Pons (tissue), 1 donor: Measurements from ENCODE around the gene ASB8.
"Not testable (repeated sequence)": the region's sequence is repeated elsewhere in the genome, so short reads cannot be mapped to it uniquely, and the experiment has no call there.

ENCODE experiments used
- DNase-seq: peaks from one replicate; pipeline ENCODE4 v3.0.0-alpha.2; 2016; ENCODE audit warnings: low spot score

ASB8 gene

DNA sequence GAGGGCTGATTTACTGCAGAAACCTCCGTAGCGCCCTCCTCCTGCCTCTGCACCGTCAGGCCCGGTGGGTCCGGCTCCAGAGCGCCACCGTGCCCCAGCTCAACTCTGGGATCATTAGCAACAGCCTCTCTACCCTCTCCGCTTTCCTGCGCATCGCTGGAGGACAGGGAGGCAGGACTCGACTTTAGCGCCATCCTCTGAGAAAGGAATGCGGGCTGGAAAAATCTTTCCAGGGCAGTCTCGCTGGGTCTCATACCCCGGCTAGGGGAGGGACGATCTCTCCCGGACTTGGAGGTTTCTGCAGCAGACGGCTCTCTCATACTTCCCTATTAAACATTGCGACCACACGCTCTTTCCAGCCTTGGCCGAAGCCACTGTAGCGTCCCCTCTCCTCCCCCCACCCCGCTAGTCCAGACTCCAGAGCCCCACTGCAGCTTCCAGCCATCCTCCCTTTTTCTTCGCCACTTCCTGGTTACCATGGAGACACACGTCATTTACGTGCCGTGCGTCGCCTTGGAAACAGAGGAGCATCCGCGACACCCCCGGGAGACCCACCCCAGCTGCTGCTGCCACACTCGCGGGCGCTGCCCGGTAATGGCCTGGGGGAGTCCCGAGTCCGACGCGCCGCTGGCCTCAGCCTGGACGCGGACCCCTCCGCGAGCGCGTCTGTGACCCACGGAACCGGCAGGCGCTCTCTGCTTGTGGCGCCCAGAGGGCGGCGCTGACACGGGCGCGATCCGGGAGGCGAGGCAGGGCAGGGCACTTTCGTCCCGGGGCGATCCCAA lies 26.0 kb upstream of the ASB8 start, which contains the start of gene CCDC184:
Gene CCDC184 (plus strand): TSS at position 554 of the 785 bp plus-strand sequence. CDS start 479 bp downstream, outside the sequence.
- peak; percentile 85 for DNase-seq

DNA sequence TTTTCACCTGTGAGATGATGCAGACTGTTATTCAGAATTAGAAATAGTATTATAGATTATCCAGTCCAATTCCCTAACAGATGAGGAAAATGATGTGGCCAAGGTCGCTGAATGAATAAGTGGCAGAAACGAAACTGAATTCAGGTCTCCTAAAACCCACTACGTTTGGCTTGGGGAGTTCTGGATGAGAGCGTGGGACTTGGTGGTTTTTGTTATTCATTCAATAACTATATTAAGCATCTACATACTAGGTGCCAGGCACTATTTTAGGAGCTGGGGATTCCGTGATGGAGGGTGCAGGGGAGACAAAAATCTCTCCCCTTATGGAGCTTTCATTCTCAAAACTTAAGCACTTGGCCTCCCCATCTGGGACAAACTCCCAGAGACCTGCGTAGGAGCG lies 25.3 kb upstream of the ASB8 start:
- DNase-seq = no peak

DNA sequence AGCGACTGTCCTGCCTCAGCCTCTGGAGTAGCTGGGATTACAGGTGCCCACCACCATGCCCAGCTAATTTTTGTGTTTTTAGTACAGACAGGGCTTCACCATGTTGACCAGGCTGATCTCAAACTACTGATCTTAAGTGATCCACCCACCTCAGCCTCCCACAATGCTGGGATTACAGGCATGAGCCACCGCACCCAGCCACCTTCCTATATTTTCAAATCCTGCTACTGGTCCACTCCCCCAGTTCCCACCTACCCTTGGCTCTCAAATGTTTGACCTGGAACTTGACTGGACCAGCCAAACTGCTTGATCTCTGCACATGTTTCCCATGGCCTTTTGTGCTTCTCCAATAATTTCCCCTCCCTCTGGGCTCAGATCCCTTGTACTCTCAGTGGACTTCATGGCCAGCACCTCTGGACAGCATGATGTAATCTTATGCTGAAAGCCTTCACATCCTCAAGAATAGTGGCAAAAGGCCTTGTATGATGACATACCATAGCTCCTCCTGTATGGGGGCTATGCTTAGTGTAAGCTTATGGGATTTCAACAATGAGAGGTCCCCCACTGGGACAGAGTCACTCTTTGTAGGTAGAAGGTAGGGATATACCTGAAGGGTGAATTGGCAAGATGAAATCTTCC lies 23.7 kb upstream of the ASB8 start:
- DNase-seq = no peak

DNA sequence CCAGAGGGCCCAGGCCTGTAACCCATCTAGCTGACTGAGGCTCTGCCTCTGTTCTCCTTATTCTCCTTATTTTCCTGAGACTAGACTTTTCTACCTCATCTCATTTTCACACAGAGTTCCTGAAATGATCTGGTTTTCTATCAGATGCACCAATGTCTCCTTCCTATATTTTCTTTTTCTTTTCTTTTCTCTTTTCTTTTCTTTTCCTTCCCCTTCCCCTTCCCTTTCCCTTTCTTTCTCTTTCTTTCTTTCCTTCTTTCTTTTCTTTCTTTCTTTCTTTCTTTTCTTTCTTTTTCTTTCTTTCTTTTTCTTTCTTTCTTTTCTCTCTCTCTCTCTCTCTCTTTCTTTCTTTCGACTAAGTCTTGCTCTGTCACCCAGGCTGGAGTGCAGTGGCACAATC lies 23.1 kb upstream of the ASB8 start:
- no peak for DNase-seq

DNA sequence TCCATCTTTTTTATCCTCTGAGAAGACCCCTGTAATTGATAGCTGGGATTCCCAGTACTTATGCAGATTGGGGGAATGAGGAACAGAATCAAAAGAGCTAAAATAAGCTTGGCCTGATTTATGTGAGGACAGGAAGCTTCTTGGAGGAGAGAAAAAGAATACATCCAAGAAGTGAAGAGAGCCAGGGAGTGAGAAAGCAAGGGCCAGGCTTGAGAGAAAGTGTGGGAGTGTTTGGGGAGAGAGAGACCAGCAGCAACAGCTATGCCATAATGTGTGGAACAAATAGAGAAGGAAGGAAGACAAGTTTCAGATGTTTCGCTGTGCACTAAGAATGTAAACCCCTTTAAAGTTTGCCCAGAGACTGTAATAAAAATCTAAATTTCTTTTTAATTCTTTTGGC lies 22.2 kb upstream of the ASB8 start:
- no peak for DNase-seq

DNA sequence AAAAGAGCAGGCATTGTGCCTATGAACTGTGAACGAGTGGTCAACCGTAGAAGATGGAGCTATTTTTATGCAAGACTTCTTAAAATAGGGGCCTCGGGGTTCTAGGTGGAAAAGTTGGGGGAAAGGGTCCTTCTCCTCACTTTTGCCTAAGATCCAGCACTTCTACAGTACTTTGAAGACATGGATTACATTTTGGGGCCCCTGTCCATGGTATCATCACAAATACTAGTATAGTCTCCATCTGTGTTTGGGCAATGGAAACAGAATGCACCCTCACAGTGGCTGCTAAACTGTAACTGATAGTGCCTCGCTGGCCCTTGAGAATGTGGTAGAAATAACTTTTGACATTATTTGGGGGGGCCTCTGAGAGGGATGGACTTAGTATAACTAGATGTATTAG lies 20.7 kb upstream of the ASB8 start:
- no peak for DNase-seq

DNA sequence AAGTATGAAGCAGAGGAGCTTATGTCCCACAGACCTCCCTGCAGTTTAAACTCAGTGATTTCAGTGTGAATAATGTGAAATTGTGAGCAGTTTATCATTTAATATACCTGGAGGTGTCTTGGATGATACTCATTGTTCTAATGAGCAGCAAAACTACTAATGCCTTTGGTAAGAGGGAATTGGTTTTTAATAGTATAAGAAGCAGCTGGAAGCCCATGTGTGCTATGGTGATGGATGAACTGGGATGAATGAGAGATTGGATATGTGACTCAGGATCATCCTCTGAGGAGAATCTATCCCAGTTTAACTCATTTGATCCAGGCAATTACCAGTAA lies 19.1 kb upstream of the ASB8 start:
- no peak for DNase-seq

DNA sequence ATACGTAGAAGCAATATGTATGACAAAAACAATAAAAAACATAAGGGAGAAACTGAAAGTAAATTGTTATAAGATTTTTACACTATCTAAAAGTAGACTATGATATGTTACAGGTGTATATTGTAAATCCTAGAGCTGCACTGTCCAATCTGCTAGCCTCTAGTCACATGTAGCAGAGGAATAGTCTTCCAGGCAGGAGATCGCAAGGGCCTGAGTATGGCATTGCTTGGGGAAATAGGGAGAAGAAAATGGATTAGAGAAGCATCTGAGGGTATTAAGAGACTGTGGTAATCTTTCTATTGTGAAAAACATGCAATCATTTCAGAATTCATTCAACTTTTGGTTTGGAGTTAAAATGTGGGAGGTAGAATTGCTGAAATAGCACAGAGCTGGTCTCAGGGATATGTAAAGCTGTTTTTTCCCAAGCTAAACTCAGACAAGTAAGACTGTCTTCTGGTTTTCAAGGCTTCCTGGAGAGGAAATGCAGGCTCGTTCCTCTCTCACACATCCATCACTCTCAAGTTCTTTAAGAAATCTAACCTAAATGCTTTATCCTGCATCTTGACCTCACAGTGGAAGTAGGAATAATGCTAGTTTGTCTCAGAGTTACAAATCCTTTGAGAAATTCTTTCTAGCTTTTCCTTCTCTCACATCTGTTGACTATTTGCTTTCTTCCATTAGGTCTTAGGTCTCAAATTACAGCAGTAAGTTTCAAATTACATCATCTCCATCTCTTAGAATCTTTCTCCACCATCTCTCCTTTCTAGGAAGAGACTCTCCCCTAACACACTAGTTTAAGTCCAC lies 18.5 kb upstream of the ASB8 start:
- no peak for DNase-seq

DNA sequence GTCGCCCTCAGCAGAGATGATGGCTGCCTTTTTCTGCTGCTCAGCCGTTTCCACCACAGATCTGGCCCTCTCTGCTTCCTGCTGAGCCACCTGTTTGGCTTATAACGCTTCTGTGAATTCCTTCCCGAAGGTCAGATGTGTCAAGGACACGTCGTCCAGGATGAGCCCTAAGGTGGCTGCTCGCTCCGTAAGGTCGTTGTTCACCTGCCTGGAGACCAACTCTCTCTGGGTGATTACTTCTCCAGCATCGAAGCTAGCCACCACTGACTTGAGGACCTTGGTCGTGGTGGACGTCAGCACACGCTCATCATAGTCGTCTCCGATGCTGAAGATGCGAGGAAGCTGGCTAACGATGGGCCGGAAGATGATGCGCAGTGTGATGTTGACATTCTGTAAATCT lies 11.7 kb upstream of the ASB8 start:
- DNase-seq = no peak

DNA sequence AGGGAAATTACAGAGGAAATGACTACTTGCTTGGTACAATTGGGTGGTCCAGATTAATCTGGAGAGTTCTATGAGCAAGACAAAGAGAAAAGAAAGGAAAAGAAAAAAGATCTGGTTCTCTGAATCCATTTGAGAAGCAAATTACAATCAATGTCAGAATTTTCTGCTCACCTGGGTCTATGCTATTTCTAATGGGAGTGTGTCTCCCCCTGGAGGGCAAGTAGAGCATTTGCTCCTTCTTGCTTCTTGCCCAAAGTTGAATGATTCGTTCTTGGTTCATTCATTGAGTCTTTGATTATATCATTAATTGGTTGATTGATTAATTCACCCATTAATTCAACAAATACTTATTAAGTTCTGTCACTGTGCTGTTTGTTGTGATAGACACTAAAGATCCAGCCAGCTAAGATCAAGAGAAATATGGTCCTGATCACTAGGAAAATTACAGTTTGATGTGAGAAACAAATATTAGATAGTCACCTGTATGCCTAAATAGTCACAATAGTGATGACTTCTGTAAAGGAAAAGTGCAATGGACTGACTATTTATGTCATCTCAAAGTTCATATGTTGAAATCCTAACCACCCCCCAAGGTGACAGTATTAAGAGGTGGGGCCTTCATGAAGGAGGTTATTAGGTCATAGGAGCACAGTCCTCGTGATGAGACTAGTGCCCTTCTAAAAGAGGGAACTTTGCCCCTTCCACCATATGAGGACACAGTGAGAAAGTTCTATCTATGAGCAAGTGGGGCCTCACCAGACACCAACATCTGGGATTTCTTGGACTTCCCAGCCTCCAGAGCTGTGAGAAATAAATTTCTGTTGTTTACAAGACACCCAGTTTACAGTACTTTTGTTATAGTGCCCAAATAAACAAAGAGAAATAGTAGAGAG lies 8.0 kb upstream of the ASB8 start:
- DNase-seq = peak; percentile 71

DNA sequence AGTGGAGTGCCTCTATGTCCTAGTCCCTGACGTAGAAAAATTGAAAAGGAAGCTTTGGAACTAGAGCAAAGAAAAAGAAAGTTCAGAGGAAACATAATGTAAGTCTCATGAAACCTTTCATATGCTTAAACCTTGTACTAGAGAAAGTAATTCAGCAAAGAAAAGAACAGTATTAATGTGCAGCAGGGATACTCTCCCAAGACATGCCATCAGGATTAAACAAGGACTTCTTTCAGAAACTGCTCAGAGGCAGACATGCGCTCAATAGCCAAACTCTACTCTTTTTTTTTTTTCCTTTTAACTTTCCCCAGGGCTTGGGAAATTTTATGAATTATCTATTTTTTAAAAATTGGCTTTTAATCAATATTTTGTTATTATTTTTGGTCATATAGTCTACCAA lies 7.1 kb upstream of the ASB8 start:
- peak; percentile 64 for DNase-seq

DNA sequence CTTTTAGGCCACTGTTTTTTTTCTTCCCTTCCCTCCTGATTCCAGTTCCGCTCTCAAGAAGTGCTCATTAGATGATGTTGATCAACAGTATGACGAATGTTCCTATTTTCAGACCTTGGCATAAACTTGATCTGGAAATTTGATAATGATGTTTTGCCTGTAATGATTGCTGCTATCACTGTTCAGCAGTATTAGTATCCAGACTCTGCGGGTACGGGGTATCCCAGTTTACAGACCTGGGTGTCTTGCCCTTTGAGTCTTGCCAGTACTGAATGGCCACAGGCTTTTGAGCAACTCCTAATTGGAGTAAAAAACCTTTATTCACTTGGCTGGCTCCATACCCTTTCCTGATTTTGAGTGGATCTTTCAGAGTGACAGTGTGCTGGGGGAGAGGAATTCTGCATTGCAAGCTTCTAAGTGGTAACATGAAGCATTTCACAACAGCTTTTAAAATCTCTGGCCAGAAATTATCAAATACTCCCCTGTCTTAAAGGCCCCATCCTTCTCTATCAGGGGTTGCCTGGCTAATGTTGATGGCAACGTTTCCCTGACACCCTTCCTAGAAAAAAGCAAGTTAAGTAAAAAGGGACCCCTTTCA lies 5.9 kb upstream of the ASB8 start:
- no peak for DNase-seq

DNA sequence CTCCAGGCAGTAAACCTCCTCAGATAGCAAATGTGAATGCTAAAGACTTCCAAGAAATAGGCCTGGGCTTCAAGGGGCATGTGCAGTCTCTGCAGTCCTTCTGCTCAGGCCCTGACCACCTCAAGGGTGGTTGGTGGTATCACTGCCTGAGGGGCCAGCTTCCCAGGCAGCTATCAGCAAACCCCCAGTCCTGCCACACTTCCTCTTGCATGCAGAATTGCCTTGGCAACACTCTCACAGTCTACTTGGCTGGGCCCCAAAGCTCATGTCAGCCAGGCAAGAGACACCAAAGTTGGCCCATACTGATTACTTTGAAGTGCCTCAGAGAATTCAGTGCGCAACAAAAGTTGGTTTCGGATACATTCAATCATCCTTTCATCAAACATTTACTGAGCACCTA lies 3.5 kb upstream of the ASB8 start:
- DNase-seq = peak; percentile 55

DNA sequence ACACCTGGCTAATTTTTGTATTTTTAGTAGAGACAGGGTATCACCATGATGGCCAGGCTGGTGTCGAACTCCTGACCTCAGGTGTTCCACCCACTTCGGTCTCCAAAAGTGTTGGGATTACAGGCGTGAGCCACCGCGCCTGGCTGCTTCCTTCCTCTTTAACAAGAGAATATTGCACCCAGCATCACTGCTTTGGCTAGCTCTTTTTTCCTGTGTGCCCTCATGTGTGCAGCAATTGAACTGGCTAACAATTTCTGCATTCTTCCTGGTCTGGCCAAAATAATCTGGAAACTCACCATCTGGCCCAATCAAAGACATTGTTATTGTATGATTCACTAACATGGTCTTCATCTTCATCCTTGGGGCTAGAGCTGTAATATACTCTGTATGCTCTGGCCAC lies 2.7 kb upstream of the ASB8 start:
- no peak for DNase-seq

DNA sequence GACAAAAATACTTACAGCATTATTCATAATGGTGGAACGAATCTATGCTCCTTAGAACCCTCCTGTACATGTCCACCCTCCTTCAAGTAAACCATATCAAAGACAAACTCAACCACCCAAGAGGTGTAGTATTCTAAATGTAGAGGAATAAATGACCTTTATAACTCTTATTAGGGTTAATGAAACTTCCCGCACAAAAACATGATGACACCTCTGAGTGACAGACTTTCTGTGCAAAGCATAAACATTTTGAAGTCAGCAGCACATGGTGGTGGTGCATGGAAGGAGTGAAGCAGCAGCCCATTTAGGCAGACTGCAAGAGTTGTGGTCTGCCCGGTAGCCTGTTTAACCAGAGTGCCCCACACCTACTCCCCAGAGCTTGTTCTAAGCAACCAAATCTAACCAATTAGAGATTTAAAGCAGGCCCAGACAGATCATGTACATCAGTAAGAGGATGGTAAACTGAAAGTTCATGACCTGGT lies 615 bp upstream of the ASB8 start:
- no peak for DNase-seq

DNA sequence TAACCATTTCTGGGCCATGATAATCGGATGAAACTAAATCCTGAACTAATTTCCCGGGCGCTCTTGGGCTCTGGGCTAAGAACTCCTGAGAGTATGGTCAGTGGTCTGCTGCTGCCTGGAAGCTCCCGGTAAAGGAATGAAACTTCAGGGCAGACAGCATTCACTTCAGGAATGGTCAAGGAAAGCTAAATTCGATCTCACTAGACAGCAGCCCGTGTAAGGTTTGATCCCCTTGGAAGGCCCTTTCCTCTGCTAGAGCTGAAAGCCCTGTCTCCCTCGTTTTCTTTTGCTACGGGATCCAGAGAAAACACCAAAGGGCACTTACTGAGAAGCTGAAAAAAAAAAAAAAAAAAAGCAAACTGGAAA lies 680 bp downstream of the ASB8 start:
- DNase-seq = no peak

DNA sequence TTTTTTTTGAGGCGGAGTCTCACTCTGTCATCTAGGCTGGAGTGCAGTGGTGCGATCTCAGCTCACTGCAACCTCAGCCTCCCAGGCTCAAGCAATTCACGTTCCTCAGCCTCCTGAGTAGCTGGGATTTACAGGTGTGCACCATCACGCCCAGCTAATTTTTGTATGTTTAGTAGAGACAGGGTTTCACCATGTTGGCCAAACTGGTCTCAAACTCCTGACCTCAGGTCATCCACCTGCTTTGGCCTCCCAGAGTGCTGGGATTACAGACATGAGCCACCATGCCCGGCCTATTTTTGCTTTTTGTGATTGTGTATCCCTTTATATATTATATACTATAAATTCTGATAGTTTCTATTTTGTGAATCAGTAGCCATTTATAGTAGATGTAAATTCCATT lies 1.5 kb downstream of the ASB8 start:
- not testable (repeated sequence) for DNase-seq

DNA sequence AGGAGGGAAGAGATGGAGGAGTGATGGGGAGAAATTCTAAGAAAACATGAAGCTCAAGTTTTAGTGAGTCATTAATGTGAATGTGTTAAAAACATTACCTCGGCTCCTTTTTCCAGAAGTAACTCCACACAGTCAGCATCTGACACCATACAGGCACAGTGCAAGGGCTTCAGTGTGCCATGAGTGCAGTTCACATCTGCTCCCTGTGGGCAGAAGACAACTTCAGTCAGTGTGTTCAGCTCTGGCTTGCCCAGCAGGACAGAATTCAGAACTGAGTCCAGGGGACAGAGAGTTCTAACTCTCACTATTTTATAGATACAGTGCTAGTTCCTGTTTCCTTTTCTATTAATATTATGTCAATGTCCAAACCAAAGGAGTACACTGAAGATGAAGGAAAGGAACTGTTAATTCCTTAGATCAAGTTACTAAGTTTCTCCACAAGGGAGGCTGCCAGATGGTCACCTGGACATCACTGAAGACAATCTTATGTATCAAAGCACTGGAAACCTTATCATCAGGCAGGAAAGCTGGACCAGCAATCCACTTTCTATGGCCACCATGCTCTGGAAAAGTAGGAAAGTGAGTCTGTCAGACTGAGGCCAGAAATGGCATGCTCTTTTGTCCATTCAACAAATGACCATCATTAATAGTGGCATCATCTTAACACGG lies 6.1 kb downstream of the ASB8 start:
- DNase-seq = no peak

DNA sequence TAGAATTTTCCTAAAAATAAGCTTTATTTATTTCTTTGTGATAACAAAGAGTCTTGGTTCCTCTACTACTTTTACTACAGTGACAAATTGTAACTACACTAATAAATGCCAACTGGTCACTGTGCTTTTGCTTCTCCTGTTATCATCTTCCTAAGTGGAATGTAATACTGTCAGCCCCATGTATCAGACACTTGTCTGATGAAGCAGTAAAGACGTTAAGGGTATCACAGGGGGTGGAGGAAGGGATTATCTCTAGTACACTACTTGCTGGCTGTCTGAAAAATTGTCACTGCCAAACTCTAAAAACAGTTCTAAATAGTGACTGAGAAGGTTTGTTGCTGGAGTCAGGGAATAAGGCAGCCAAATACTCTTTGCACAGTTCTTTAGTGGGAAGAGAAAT lies 11.3 kb downstream of the ASB8 start:
- DNase-seq = no peak

DNA sequence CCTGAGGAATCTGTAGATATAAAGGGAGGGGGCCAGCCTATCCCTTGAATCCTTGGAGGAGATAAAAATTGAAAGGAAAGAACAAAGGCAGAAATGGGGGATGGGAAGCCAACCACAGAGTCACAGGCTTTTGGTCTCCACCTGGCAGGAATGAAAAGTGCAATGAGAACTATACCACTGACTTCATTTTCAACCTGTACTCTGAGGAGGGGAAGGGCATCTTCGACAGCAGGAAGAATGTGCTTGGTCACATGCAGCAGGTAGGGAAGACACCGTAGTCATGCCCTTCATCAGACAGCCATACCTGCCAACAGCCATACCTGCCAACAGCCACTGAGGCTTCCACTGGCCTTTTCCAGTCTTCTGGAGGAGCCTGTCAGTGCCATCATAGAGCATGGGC lies 13.4 kb downstream of the ASB8 start:
- DNase-seq = no peak
